Loucy (cell line): ENCODE measurements around the gene TMEM59.

ENCODE experiments used
- CTCF ChIP-seq: fragments of 200-600 bp; sonication (generic); conservative IDR thresholded peaks from 2 replicates; pipeline ENCODE4 v1.5.1; 2014; ENCODE audit warnings: mild to moderate bottlenecking, antibody characterized with exemption, low read length
- EZH2phosphoT487 ChIP-seq: fragments of 200-600 bp; IDR thresholded peaks from 2 replicates; pipeline ENCODE4 v1.6.1; 2018; ENCODE audit warnings: antibody characterized with exemption, mild to moderate bottlenecking, moderate library complexity, borderline replicate concordance

- TF ChIP-seq CTCF (no peak), EZH2phosphoT487 (no peak)
These were observed 11.3 kb upstream of the TMEM59 start for GRCh38 chr1:54064299-54064698.
